ENCODE data around the gene RBBP5. TPM values are rescaled to one million over a fixed set of nuclear protein-coding genes. Genes with fewer than 3 reads are reported as not detected.

RBBP5 gene
- total and polyA plus RNA-seq, 2 of the 4 experiments (the other 2 are of a cell fraction): 7.3 to 37.5 TPM

GRCh38 chr1:205076245-205076761 lies 45.5 kb downstream of the RBBP5 start:
- Histone ChIP-seq H2BK15ac (ENCODE audit: low read depth, low read length) (no peak overlapping the region), H4K8ac (ENCODE audit: low read depth in 2 of 2, low read length in 2 of 2) (no peak overlapping the region), H2BK5ac (ENCODE audit: low read depth, low read length, poor library complexity, severe bottlenecking) (no peak overlapping the region), H3K4me3 (ENCODE audit: insufficient read depth, low read depth, low read length) (no peak overlapping the region), H3K9ac (ENCODE audit: low read depth, low read length) (no peak overlapping the region), H3K27ac (ENCODE audit: insufficient read depth, low read length) (no peak overlapping the region), H3K4me1 (ENCODE audit: control insufficient read depth, insufficient read depth, low read length) (no peaks in the 10 kb centered on the region; the same call in 1 of the 2 replicates), H3K18ac (ENCODE audit: low read depth, low read length) (no peak overlapping the region), H3K9me3 (ENCODE audit: control insufficient read depth, insufficient read depth, low read length) (no peaks in the 10 kb centered on the region), H4K5ac (ENCODE audit: low read depth, low read length) (no peak overlapping the region), H4K20me1 (ENCODE audit: insufficient read depth, low read length) (no peaks in the 10 kb centered on the region), H2BK120ac (ENCODE audit: low read depth, low read length) (no peak overlapping the region), H2BK20ac (ENCODE audit: low read depth, low read length) (no peak overlapping the region), H3K14ac (replicated peaks; ENCODE audit: low read depth, low read length) (no peak overlapping the region), H3K36me3 (ENCODE audit: control insufficient read depth, insufficient read depth, low read length) (no peaks in the 10 kb centered on the region), H4K91ac (ENCODE audit: insufficient read depth, low read depth, low read length) (no peak overlapping the region), H3K9me1 (ENCODE audit: insufficient read depth, low read length) (no peaks in the 10 kb centered on the region; the same call in 1 of the 2 replicates), H2AK5ac (ENCODE audit: low read depth, low read length) (no peak overlapping the region), H3K79me1 (ENCODE audit: low read depth in 1 of 2, low read length in 2 of 2) (no peaks in the 10 kb centered on the region; a peak in 1 of 4 replicates), H2AK9ac (replicated peaks; ENCODE audit: low read depth, low read length, poor library complexity) (no peak overlapping the region), H3K56ac (ENCODE audit: extremely low read depth, insufficient read depth, low read length) (no peak overlapping the region), H3K23ac (ENCODE audit: low read depth, low read length) (no peak overlapping the region), H2AFZ (replicated peaks; ENCODE audit: low read length, poor library complexity) (no peak overlapping the region), H3K27me3 (ENCODE audit: control insufficient read depth, insufficient read depth, low read length) (no peaks in the 10 kb centered on the region; the same call in 1 of the 2 replicates), H3K4ac (ENCODE audit: low read depth, low read length) (no peak overlapping the region), H3K4me2 (ENCODE audit: low read depth, low read length) (no peak overlapping the region)
- ATAC-seq (ENCODE audit: low read depth): no peak
- dilution Hi-C loops (cut with HindIII; ENCODE audit: low sequenced_read_pairs, unreplicated experiment): no loop called here
- ChIA-PET POLR2A (ENCODE audit: unreplicated experiment) (no interaction called here), CTCF (interaction anchor here (0.5 kb wide), 1 partner anchor 165 kb away, joined by 4 read pairs; no protein-coding TSS in a partner anchor)
- in situ Hi-C loops (cut with MboI; ENCODE audit: low sequenced_read_pairs): no loop called here
- WGBS, 2 experiments (ENCODE audit: extremely low coverage in 2 of 2, insufficient read length in 1 of 2): 67% methylated on average over 1 of the region's 4 CpGs; no CpG with 5 or more reads in 1 of the 2 experiments
- TF ChIP-seq MXI1 (IDR thresholded peaks at IDR 0.05; ENCODE audit: borderline replicate concordance, low read depth, low read length) (no peak), MAFK (IDR thresholded peaks at IDR 0.05; ENCODE audit: low read depth, low read length) (no peak), POLR2A (IDR thresholded peaks at IDR 0.05; ENCODE audit: low read depth, low read length) (no peak), NFE2L2 (IDR thresholded peaks at IDR 0.05; ENCODE audit: low read depth, low read length) (no peak), RAD21 (IDR thresholded peaks at IDR 0.05; ENCODE audit: low read length) (no peak)
- TF ChIP-seq, protein P1, sequence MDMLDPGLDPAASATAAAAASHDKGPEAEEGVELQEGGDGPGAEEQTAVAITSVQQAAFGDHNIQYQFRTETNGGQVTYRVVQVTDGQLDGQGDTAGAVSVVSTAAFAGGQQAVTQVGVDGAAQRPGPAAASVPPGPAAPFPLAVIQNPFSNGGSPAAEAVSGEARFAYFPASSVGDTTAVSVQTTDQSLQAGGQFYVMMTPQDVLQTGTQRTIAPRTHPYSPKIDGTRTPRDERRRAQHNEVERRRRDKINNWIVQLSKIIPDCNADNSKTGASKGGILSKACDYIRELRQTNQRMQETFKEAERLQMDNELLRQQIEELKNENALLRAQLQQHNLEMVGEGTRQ (IDR thresholded peaks at IDR 0.05; ENCODE audit: low read depth, low read length): no peak
- intact Hi-C loops (cut with micrococcal nuclease): no loop called here
- BruUV-seq (replicated peaks): no TSS peak
- DNase-seq: no peak

Data from IMR-90 (cell line).